ENCODE results near the gene GCNT2.

Gene GCNT2

GRCh38 chr6:10543488-10543887 is 22.3 kb downstream of the GCNT2 start:
- Histone ChIP-seq H3K79me2 (ENCODE audit: insufficient read depth, low read length) (no peaks in the 10 kb centered on the region), H3K9me3 (ENCODE audit: insufficient read depth, low read length, severe bottlenecking) (no peaks in the 10 kb centered on the region), H3K27me3 (ENCODE audit: insufficient read depth, low read length, poor library complexity) (no peaks in the 10 kb centered on the region), H3K9ac (ENCODE audit: low read depth, low read length) (no peak overlapping the region), H3K4me1 (ENCODE audit: insufficient read depth, low read length) (no peaks in the 10 kb centered on the region), H3K4me2 (ENCODE audit: insufficient read depth, low read length) (no peak overlapping the region), H3K4me3 (ENCODE audit: low read depth in 1 of 2, low read length in 2 of 2) (no peak overlapping the region), H2AFZ (ENCODE audit: low read depth, low read length) (no peak overlapping the region), H4K20me1 (ENCODE audit: insufficient read depth, low read length) (no peaks in the 10 kb centered on the region), H3K36me3 (ENCODE audit: insufficient read depth, low read length) (no peaks in the 10 kb centered on the region), H3K27ac (ENCODE audit: low read length) (no peak overlapping the region)
- no peak for DNase-seq
- no peak for TF ChIP-seq CTCF (IDR thresholded peaks at IDR 0.05; ENCODE audit: borderline replicate concordance, extremely low read depth, low read length, poor library complexity, severe bottlenecking)
- TF ChIP-seq EZH2 (IDR thresholded peaks at IDR 0.05; ENCODE audit: borderline replicate concordance, low read depth, low read length, severe bottlenecking): no peak
- no peak for ATAC-seq (ENCODE audit: insufficient read depth, low read depth)

- Histone ChIP-seq H3K9ac (ENCODE audit: low read depth, low read length) (no peak overlapping the region), H3K9me3 (ENCODE audit: insufficient read depth, low read length, severe bottlenecking) (no peaks in the 10 kb centered on the region), H3K4me1 (ENCODE audit: insufficient read depth, low read length) (no peaks in the 10 kb centered on the region), H3K36me3 (ENCODE audit: insufficient read depth, low read length) (no peaks in the 10 kb centered on the region), H3K4me2 (ENCODE audit: insufficient read depth, low read length) (no peak overlapping the region), H3K4me3 (ENCODE audit: low read depth in 1 of 2, low read length in 2 of 2) (no peak overlapping the region), H3K27ac (ENCODE audit: low read length) (no peak overlapping the region), H2AFZ (ENCODE audit: low read depth, low read length) (no peak overlapping the region), H3K27me3 (ENCODE audit: insufficient read depth, low read length, poor library complexity) (no peaks in the 10 kb centered on the region), H3K79me2 (ENCODE audit: insufficient read depth, low read length) (no peaks in the 10 kb centered on the region), H4K20me1 (ENCODE audit: insufficient read depth, low read length) (no peaks in the 10 kb centered on the region)
- TF ChIP-seq EZH2 (IDR thresholded peaks at IDR 0.05; ENCODE audit: borderline replicate concordance, low read depth, low read length, severe bottlenecking) (no peak), CTCF (IDR thresholded peaks at IDR 0.05; ENCODE audit: borderline replicate concordance, extremely low read depth, low read length, poor library complexity, severe bottlenecking) (no peak)
- DNase-seq: no peak
- ATAC-seq (ENCODE audit: insufficient read depth, low read depth): no peak
Observed at GRCh38 chr6:10545482-10545881, 24.3 kb downstream of the GCNT2 start.

- no peaks in the 10 kb centered on the region for H3K9me3 ChIP-seq (ENCODE audit: insufficient read depth, low read length, severe bottlenecking)
- ATAC-seq (ENCODE audit: insufficient read depth, low read depth) (no peak), DNase-seq (no peak)
- no peaks in the 10 kb centered on the region for H3K79me2 ChIP-seq (ENCODE audit: insufficient read depth, low read length)
- no peak overlapping the region for H3K27ac ChIP-seq (ENCODE audit: low read length)
- H2AFZ ChIP-seq (ENCODE audit: low read depth, low read length): no peak overlapping the region
- H4K20me1 ChIP-seq (ENCODE audit: insufficient read depth, low read length): no peaks in the 10 kb centered on the region
- H3K9ac ChIP-seq (ENCODE audit: low read depth, low read length): no peak overlapping the region
- H3K4me2 ChIP-seq (ENCODE audit: insufficient read depth, low read length): no peak overlapping the region
- no peak overlapping the region for H3K4me3 ChIP-seq (ENCODE audit: low read depth in 1 of 2, low read length in 2 of 2)
- no peaks in the 10 kb centered on the region for H3K36me3 ChIP-seq (ENCODE audit: insufficient read depth, low read length)
- TF ChIP-seq CTCF (IDR thresholded peaks at IDR 0.05; ENCODE audit: borderline replicate concordance, extremely low read depth, low read length, poor library complexity, severe bottlenecking): no peak
- TF ChIP-seq EZH2 (IDR thresholded peaks at IDR 0.05; ENCODE audit: borderline replicate concordance, low read depth, low read length, severe bottlenecking): no peak
- no peaks in the 10 kb centered on the region for H3K4me1 ChIP-seq (ENCODE audit: insufficient read depth, low read length)
- H3K27me3 ChIP-seq (ENCODE audit: insufficient read depth, low read length, poor library complexity): no peaks in the 10 kb centered on the region
Observed at GRCh38 chr6:10547809-10548208, 26.7 kb downstream of the GCNT2 start.

GRCh38 chr6:10550764-10551163 is 29.6 kb downstream of the GCNT2 start:
- TF ChIP-seq EZH2 (IDR thresholded peaks at IDR 0.05; ENCODE audit: borderline replicate concordance, low read depth, low read length, severe bottlenecking) (no peak), CTCF (IDR thresholded peaks at IDR 0.05; ENCODE audit: borderline replicate concordance, extremely low read depth, low read length, poor library complexity, severe bottlenecking) (no peak)

More at GRCh38 chr6:10550764-10551163, 29.6 kb downstream of the GCNT2 start:
- ATAC-seq (ENCODE audit: insufficient read depth, low read depth) (no peak), DNase-seq (no peak)
- H3K4me2 ChIP-seq (ENCODE audit: insufficient read depth, low read length): no peak overlapping the region
- H3K4me1 ChIP-seq (ENCODE audit: insufficient read depth, low read length): no peaks in the 10 kb centered on the region
- no peaks in the 10 kb centered on the region for H3K9me3 ChIP-seq (ENCODE audit: insufficient read depth, low read length, severe bottlenecking)
- H2AFZ ChIP-seq (ENCODE audit: low read depth, low read length): no peak overlapping the region
- H3K9ac ChIP-seq (ENCODE audit: low read depth, low read length): no peak overlapping the region
- no peaks in the 10 kb centered on the region for H3K79me2 ChIP-seq (ENCODE audit: insufficient read depth, low read length)
- no peak overlapping the region for H3K27ac ChIP-seq (ENCODE audit: low read length)
- H3K36me3 ChIP-seq (ENCODE audit: insufficient read depth, low read length): no peaks in the 10 kb centered on the region
- no peak overlapping the region for H3K4me3 ChIP-seq (ENCODE audit: low read depth in 1 of 2, low read length in 2 of 2)
- H3K27me3 ChIP-seq (ENCODE audit: insufficient read depth, low read length, poor library complexity): no peaks in the 10 kb centered on the region
- no peaks in the 10 kb centered on the region for H4K20me1 ChIP-seq (ENCODE audit: insufficient read depth, low read length)

All from DND-41 (cell line).